D721Med (cell line): ENCODE data around the gene E2F4.

ENCODE experiments used
- DNase-seq: peaks from one replicate; pipeline ENCODE4 v3.0.0; 2011; ENCODE audit warnings: low spot score; ENCODE audit not compliant: insufficient read length
- FAIRE-seq: peaks from 2 replicates; lab custom pipeline; 2011; peaks lifted over from hg19 to GRCh38; lab: Jason Lieb, UNC
- CTCF ChIP-seq: IDR thresholded peaks from 2 replicates; pipeline ENCODE4 v1.5.1; 2012; ENCODE audit warnings: mild to moderate bottlenecking, control low read depth; ENCODE audit not compliant: insufficient read depth; ENCODE audit errors: missing control alignments

The E2F4 gene

GRCh38 chr16:67177743-67178699, 13.9 kb upstream of the E2F4 start:
- DNase-seq (no peak), FAIRE-seq (no peak)
- TF ChIP-seq CTCF, result no peak

GRCh38 chr16:67179421-67180080, 12.4 kb upstream of the E2F4 start:
- peak; percentile 18 for TF ChIP-seq CTCF
- FAIRE-seq (no peak), DNase-seq (no peak)

GRCh38 chr16:67180166-67180565, 11.8 kb upstream of the E2F4 start:
- FAIRE-seq, result no peak
- DNase-seq, result no peak
- TF ChIP-seq CTCF, result no peak

- FAIRE-seq (no peak), DNase-seq (no peak)
- TF ChIP-seq CTCF, result no peak
Measured at GRCh38 chr16:67181346-67181745, 10.6 kb upstream of the E2F4 start.

GRCh38 chr16:67182288-67182687, 9.7 kb upstream of the E2F4 start:
- no peak for TF ChIP-seq CTCF
- no peak for FAIRE-seq

GRCh38 chr16:67183284-67183626, 8.7 kb upstream of the E2F4 start:
- TF ChIP-seq CTCF, result no peak
- no peak for FAIRE-seq
- no peak for DNase-seq

More at GRCh38 chr16:67182288-67182687, 9.7 kb upstream of the E2F4 start:
- no peak for DNase-seq
